M059J (cell line): ENCODE results near the gene SYCP2. TPM values are rescaled to one million over a fixed set of nuclear protein-coding genes. Genes with fewer than 3 reads are reported as not detected.
A peak's percentile ranks its signal among the peaks of the same experiment; 100 is the strongest.

Source experiments
- DNase-seq: peaks from one replicate; pipeline ENCODE4 v3.0.0-alpha.2; 2012; ENCODE audit warnings: low read depth
- total RNA-seq: library from RNA; depleted of rRNA; stranded (reverse); fragments of >200 nt; shearing (Covaris generic); gene quantifications from 2 replicates; pipeline ENCODE4 v1.2.3, GENCODE V29; 2014

Gene SYCP2
- total RNA-seq, 1 experiment from 2014 or later: 0.79 TPM

DNA sequence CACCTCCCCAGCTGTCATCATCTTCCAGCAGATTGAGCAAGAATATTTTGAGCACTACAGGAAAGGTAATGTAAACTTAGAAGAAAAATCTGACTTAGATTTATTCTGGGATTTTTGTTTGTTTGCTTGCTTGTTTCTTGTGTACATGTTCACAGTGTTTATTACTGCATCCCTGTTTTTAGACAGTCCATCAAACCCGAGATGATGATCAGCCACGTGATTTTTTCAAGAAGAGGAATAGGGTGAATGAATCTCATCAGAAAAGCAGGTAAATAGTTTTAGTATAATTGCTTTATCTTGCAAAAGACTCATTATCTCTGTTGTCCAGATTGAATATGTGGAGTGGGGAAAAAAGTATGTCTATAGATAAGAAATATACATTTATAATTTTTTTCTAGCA lies 8.8 kb upstream of the SYCP2 start:
- no peak for DNase-seq

DNA sequence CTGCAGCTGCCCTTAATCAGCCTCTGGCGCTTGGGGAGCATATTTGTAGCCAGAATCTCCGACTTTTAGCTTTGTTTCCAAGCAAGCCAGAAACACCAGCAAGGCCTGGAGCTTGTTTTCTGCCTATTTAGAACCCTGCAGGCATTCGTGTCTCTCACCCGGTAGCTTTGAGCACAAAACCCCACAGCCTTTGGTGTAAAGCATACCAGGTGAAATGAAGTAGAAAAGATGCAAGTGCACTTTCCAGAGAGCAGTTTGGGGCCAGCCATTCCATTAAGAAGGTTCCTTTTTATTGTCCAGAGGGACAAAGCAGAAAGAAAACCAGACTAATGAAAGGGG lies 7.5 kb upstream of the SYCP2 start:
- DNase-seq: no peak

DNA sequence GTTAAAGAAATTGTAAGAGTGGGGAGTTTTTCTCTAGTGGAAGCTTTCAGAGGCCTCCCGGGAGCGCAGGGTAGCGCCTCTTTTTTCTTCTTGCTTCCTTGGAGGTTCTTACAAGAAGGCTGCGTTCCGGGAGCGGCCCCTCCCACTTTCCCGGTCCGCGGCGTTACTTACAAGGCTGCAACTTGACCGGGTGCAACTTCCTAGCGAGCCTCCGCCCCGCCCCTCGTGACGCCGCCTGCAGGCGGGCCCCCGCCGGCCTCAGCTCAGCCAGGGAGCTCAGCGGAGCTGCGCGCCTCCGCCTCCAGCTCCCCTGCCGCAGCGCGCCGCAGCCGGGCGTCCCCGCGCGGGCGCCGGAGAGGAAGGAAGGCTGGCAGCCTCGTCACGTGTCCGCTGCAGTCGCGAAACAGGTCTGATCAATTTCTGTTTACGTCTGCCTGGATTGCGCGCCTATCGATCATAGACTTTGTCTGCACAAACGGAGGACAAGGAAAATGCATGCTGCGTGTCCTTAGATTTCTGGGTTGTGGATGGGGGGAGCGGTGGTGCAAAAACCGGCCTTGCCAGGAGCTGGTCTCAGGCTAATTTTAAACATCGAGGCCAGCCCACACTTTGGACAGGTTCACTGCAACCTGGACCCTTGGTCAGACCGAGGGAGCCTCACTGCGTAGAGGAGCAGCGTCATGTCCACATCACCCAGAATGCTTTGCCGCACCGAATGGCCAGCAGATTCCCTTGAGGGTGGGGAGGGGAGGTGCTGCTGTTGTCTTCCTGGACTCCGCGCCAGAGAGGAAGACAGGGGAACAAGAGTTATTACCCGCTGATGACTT lies 6.9 kb upstream of the SYCP2 start, which contains the start of the genes FAM217B and PPP1R3D:
Gene FAM217B (plus strand): TSS at position 261 of the 827 bp plus-strand sequence. CDS start 3,555 bp downstream, outside the sequence.
Gene PPP1R3D (minus strand): TSS at position 177 of the 827 bp plus-strand sequence. CDS start 374 bp downstream, outside the sequence.
- peak; percentile 98 for DNase-seq

DNA sequence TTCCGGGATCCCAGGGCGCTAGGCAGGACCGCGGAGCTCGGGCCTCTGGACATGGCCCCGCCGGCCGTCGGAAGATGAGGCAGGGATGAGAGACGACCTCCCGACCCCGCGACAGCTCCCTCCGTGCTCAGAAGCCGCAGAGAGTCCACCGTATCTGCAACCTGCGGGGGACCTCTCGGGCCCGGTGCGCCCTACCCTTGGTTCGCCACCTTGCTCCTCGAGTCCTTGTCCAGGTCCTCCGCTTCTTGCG lies 6.4 kb upstream of the SYCP2 start:
- DNase-seq: no peak

DNA sequence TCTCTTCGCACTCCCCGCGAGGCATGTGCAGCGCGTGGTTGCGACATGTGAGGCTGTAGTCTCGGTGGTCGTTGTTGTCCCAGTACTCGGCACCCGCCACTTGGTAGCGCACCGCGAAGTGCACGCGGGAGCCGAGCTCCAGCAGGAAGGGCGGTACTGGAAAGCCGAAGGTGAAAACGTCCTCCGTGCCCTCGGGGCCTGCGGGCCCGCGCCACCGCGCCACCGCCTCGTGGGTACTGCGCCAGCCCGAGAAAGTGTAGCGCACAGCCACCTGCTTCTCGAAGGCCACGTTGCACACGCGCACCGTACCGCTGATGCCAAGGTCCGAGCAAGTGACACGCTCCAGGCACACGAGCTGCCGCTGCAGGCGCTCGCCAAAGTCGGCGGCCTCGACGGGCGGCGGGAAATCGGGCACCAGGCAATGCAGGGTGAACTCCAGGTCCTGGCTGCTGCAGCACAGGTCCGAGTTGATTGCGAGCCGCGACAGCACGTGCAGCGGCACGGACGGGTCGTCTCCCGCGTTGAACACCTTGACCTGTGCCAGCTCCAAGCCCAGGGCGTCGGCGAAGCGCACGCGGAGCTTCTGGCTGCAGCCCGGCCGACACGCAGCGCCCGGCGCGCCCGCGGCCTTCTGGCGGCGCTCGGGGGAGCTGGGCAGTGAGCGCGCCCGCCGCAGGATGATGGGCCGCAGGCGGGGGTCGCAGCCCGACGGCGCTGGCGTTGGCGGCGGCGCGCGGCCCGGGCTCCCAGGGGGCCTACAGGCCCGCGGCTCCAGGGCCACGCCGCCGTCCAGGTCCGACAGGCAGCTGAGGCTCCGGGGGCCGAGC lies 5.8 kb upstream of the SYCP2 start:
- DNase-seq: no peak

DNA sequence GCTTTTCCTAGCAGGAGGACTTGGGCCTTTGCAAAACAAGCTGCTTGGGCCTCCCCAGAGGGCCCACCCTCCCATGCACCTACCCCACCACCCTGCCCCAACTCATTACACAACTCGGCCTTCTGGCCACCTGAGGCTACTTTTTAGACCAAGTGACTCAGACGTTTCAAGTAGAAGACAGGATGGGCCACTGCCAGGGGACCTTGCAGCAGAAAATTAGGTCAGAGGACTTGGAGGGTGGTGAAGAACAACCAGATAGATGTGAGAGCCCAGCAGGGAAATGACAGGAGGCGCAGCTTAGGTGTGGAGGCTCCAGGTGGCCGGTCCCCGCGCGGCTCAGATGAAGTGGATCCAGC lies 5.2 kb upstream of the SYCP2 start:
- DNase-seq: peak; percentile 88

DNA sequence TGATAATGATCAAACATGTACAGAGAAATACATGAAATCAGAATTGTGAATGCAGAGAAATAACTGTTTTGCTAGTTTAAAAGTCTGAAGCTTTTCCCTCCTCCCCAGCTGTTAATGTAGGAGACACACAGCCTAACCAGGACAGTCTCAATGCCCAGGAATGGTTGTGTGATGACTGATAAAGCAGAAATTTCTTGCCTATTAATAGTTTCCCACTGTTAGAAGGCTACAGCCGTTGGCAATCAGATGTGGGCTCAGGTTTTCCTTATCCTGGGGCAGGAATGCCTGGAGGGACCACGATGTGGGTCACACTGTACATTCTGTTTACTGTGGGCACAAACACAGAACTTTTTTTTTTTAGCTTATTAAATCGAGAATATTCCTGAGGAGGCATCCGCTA lies 4.8 kb upstream of the SYCP2 start:
- peak; percentile 93 for DNase-seq

DNA sequence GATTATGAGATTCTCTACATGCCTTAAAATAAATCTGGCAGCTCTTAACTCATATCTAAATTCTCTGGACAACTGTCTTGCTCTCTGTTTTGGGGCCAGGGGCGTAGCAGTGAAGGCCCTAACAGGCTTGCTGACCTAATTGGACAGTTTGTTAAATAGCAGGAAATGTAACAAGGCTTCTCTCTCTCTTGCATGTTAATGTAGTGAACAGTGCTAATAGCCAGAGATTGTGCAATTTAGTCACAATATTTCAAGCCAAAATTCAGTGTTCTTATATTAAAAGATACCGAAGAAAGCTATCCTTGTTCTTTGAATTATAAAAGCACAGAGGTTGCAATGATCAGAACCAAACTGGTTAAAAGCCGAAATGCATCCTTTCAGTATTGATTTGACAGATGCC lies 3.7 kb upstream of the SYCP2 start:
- DNase-seq: no peak

DNA sequence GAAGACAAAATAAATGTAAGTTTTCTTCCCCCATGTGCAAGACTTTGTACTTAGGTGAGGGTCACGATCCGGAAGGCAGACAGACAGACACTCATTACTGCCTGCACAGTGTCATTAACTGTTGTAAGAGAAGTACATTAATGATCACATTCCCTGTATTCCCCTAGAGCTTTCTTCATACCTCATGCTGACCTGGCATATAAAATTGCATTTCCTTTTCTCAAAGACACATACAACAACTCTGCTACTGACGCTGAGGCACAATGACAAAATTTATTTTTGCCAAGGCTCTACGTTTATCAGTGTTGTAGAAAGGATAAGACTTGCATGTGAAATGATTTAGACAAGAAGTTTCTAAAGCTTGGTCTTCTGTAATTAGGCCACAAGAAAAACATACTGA lies 3.0 kb upstream of the SYCP2 start:
- no peak for DNase-seq

DNA sequence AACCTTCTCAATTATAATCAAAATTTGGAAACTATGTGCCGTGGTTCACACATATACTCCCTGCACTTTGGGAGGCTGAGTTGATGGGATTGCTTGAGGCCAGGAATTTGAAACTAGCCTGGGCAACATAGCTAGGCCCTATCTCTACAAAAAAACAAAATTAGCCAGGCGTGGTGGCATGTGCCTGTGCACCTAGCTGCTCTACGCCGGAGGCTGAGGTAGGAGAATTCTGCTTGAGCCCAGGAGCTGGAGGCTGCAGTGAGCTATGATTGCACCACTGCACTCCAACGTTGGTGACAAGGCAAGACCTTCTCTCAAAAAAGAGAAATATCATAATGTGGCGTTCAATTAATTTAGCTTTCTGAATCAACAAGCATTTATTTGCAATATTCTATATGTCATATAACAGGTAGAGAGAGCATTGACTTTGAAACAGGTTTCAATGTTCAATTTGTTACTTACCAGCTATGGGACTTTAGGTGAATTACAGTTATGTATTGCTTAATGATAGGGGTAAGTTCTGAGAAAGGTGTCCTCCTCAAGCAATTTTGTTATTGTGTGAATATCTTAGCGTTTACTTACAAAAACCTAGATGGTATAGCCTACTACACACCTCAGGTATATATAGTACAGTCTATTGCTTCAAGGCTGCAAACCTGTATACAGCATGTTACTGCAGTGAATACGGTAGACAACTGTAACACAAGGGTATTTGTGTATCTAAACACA lies 2.2 kb upstream of the SYCP2 start:
- no peak for DNase-seq

DNA sequence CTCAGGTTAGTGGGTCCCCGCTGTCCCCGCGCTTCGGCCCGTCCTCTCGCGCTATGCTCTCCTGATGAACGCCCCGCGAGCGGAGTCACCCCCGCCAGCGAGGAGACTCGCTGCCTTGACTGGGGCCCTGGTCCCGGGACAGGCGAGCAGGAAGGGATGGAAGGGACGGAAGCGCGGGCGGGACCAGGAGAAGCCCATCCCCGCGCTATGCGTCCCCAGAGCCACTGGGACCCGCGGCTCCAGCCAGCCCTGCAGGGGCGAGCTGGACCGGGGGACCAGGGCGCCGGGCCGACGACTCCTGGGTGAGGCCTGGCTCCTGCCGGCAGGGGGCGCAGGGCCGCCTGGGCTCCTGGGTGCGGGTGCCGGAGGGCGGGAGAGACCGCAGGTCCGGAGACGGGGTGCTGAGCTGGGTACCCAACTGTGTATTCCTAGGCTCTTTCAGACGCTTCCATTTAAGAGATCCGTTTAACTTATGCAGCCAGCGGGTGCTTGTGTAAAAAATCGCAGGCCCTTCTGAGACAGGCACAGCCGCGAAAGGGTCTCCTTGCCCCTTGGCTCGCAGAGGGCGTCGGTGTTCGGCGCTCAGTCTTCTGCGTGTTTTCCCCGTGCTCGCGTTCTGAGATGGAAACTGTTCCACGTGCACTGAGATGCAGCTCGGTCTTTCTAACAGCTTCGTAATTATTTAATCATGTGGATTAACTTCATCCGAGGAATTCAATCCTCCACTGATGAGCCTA lies 580 bp upstream of the SYCP2 start:
- peak; percentile 58 for DNase-seq

DNA sequence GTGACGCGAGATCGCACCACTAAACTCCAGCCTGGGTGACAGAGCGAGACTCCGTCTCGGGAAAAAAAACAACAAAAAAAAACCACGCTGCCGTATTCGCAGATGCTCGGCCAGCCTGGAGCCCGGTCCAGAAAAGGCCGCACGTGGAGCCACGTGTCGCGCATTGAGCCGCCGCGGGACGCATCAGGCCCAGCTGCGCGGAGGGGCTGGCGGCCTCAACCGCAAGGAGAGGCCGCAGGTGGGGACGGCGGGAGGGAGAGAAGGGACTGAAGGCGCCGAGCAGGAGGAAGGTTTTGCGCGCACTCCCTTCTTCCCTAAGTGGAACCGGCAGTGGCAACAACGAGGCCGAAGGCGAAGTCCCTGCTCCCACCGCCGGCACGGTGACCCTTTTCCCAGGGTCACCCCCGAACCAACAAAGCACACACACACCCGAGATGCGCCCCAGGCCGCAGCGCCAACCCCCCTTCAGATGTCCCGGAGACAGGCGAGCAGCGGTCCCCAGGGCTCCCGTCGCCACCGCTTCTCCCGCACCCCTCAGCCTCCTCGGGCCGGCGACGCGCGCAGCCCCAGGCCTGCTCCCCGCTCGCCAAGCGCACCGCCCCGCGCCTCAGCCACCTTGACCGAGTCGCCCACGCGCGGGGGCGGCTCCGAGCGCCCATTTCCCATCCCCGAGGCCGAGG lies 681 bp downstream of the SYCP2 start:
- DNase-seq: no peak

DNA sequence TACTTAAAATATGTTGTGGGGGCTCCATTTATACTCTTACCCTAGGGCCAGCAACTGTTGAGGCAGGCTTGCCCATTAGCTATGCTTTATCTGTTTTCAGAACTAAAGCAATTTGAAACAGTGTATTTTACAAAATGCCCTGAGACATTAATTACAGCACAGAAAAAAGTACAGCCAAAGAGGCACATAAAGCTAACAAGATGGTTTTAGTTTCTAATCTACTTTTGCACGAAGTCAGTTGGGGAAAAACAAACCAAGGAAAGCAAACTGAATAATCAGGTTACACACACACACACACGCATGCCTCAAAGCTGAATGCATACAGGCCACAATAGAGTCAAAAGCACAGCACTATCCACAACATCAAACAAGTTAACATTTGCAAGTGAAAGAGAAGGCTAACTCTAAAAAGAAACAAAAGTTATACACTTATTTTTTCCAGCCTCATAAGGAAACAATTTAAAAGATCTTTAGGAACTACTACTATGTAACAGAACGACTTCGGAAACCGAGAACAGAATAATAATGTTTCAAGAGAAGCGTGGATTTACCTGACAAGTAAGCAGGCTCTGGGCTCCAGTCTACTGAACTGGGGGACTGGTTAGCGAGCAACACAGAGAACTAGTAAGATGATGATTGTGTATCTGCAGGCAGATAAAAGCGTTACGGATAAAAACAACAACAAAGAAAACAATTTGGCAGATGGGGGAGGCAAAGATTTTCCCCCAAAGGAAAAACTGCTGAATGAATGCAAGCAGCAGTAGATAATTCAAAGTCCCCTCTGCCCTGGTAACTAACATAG lies 1.7 kb downstream of the SYCP2 start:
- DNase-seq: no peak

DNA sequence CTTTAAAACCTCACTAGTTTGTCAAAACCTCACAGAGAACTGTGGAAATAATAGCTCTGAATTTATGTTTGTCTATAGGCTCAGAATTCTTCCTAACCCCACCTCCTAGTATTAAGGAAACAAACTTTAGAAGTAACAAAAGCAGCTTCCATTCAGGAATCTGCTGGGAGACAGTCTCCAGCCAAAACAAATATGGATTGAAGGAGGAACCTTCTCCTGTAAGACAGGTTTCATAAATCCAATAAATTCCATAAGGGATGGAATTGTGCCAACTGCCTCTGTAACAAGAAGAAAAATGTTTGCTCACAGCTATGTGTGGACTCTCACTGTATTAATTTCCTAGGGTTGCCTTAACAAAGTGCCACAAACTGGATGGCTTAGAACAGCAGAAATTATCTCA lies 7.5 kb downstream of the SYCP2 start:
- DNase-seq: no peak

DNA sequence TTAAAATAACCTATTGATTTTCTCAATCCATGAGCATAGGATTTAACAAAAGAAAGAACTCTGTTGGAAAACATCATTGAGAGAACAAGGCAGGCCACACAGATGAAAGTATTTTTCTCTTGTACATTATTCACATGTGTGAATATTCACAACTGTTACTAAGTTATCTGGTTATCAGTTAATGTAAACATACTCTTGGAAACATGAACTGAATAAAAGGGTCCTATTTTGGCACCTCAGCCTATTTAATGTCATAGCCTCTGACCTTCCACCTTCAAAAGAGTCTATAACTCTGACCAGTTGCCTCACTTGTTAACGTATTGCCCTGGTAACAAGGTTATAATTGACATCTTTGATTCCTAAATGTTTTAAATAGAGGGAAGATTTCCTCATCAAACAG lies 8.1 kb downstream of the SYCP2 start:
- no peak for DNase-seq

DNA sequence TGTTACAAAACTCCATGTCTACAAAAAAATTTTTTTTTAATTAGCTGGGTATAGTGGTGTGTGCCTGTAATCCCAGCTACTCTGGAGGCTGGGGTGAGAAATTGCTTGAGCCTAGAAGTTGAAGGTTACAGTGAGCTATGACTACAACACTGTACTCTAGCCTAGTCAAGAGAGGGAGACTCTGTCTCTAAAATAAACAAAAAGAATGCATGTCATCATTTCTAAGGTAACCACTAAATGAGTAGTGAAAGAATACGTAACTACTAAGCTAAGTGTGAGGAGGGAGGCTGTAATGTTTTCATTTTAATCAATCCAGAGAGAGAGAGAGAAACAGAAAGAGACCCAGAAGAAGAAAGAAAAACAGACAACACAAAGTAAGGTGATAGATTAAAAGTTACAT lies 9.9 kb downstream of the SYCP2 start:
- DNase-seq: peak; percentile 30

DNA sequence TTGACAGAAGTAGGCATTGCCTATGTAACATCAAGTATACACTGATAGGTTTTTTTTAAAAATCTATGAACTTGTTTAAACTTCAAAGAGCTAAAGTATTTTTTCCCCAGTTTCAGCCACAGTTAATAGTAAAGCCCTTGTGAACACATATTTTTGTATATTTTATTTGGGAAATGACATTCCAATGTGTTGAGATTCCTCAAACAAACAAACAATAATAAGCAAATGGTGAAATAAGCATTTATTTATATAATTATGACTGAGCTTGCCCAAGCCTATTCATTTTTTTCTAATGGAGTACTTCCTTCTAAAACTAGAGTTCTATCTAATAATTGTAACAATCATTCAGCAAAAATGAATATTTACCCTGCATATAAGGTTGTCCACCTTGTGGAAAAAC lies 12.5 kb downstream of the SYCP2 start:
- DNase-seq: peak; percentile 23

DNA sequence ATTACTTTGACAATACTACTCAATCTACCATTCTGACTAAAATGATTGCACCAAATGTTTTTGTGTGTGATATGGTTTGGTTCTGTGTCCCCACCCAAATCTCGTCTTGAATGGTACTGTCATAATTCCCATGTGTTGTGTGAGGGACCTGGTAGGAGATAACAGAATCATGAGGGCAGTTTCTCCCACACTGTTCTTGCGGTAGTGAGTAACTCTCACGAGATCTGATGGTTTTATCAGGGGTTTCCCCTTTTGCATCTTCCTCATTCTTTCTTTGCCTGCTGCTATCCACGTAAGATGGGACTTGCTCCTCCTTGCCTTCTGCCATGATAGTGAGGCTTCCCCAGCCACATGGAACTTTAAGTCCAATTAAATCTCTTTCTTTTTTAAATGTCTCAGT lies 20.8 kb downstream of the SYCP2 start:
- no peak for DNase-seq

DNA sequence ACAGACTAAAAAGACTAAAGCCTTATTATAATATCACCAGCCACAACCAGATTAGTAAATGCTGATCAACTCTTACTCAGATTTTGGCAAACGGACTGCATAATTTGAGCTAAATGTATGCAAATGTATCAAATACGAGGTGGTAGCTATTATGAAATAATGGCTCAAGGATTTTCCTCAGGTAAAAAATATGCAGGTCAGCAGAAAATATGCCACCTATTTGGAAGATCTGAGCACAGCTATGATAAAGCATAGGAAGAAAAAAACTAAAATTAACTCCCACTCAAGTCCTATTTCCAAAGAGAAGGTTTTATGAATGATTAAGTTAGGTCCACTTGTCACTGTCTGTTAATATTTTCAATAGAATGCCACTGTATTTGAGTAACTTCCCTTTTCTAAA lies 22.4 kb downstream of the SYCP2 start:
- DNase-seq: no peak

DNA sequence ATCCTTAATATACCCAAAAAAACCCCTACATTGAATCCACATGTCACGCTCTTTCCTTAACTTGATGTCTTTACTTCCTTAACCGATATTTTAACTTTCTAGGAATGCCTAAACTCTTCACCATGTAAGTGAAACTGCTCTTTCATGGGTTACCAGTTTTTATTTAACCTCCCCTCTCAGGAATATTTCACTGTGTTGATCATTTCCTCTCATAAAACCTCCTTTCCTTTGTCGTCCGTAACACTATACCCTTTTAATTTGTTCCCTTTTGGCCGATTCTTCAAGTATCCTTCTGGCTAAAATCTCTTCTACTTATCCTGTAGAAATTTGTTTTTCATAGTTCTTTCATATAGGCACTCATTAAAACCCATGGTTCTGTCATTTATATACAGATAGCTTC lies 24.6 kb downstream of the SYCP2 start:
- DNase-seq: no peak

DNA sequence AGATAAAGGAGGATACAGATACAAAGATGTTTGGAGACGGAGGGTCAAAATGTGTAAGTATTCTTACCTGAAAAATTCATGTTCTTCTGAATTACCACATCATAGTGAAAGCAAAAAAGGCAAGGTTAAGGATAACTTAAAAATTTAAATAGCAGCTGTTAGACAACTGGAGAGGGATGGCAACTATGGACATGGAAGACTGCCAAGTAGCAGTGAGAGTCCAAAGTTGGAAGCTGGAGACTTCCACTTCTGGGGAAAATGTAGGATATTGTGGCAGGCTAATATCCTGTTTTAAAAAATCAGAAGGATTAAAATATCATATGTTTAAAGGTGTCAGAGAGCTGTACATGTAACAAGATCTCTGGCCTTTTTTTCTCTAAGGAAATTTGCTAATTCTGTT lies 29.8 kb downstream of the SYCP2 start:
- no peak for DNase-seq
